Skeletal muscle tissue (tissue), 4 donors: Measurements from ENCODE around the gene NDUFA5. TPM values are rescaled to one million over a fixed set of nuclear protein-coding genes. Genes with fewer than 3 reads are reported as not detected.

Source experiments
- H3K27ac ChIP-seq: one replicate; pipeline ENCODE4 v1.7.0; 2013; ENCODE audit warnings: mild to moderate bottlenecking, low read depth, low read length, inconsistent platforms
- H3K27me3 ChIP-seq, 3 donors: one replicate each; pipeline ENCODE4 v1.7.0; 2013; ENCODE audit warnings: low read length in 3 of 3; ENCODE audit not compliant: control insufficient read depth in 3 of 3, insufficient read depth in 3 of 3
- H3K36me3 ChIP-seq, 3 donors: one replicate each; pipeline ENCODE4 v1.7.0; 2013; ENCODE audit warnings: low read length in 3 of 3; ENCODE audit not compliant: control insufficient read depth in 3 of 3, insufficient read depth in 3 of 3
- H3K4me1 ChIP-seq, 3 donors: one replicate each; pipeline ENCODE4 v1.7.0; 2013; ENCODE audit warnings: low read length in 3 of 3, mild to moderate bottlenecking in 3 of 3; ENCODE audit not compliant: control insufficient read depth in 3 of 3, insufficient read depth in 3 of 3
- H3K4me3 ChIP-seq, 3 donors: one replicate each; pipeline ENCODE4 v1.7.0; 2013; ENCODE audit warnings: low read length in 3 of 3
- H3K9ac ChIP-seq, 3 donors: one replicate each; pipeline ENCODE4 v1.7.0; 2013; ENCODE audit warnings: low read length in 3 of 3, mild to moderate bottlenecking in 3 of 3, moderate library complexity in 2 of 3, low read depth in 1 of 3
- H3K9me3 ChIP-seq, 3 donors: one replicate each; pipeline ENCODE4 v1.7.0; 2013; ENCODE audit warnings: low read length in 3 of 3; ENCODE audit not compliant: control insufficient read depth in 3 of 3
- total RNA-seq: library from RNA; depleted of rRNA; stranded (reverse); fragments of >200 nt; gene quantifications from one replicate; pipeline ENCODE4 v1.2.3, GENCODE V29; 2014
- donor health status: Osteomylitis.

NDUFA5 gene
- total RNA-seq, 1 donor from 2014 or later, result 39.1 TPM

- Histone ChIP-seq H3K9ac (peak overlapping the region in 1 of 3 donors; percentile 40), H3K4me3 (peak overlapping the region in 1 of 3 donors; percentile 37), H3K27ac (no peak overlapping the region), H3K4me1 (peaks cover 2 to 4% (median 3%) of the 10 kb centered on the region in 3 donors), H3K9me3 (no peaks in the 10 kb centered on the region), H3K27me3 (no peaks in the 10 kb centered on the region), H3K36me3 (no peaks in the 10 kb centered on the region)
Observed at GRCh38 chr7:123581162-123581459, 23.5 kb upstream of the NDUFA5 start.

- Histone ChIP-seq H3K27ac (no peak overlapping the region), H3K9ac (peak overlapping the region in 1 of 3 donors; percentile 40), H3K36me3 (no peaks in the 10 kb centered on the region), H3K4me1 (peaks cover 2 to 4% (median 3%) of the 10 kb centered on the region in 3 donors), H3K27me3 (no peaks in the 10 kb centered on the region), H3K9me3 (no peaks in the 10 kb centered on the region), H3K4me3 (peak overlapping the region in 1 of 3 donors; percentile 37)
Observed at GRCh38 chr7:123580406-123581161, 23.0 kb upstream of the NDUFA5 start.

GRCh38 chr7:123579416-123579815 is 21.8 kb upstream of the NDUFA5 start:
- H3K9me3 ChIP-seq, result no peaks in the 10 kb centered on the region
- H3K27me3 ChIP-seq, result no peaks in the 10 kb centered on the region
- H3K4me3 ChIP-seq, result no peak overlapping the region
- no peaks in the 10 kb centered on the region for H3K36me3 ChIP-seq
- no peak overlapping the region for H3K27ac ChIP-seq
- H3K4me1 ChIP-seq, result peaks cover 2 to 4% (median 3%) of the 10 kb centered on the region in 3 donors
- H3K9ac ChIP-seq, result no peak overlapping the region

- H3K9me3 ChIP-seq, result no peaks in the 10 kb centered on the region
- no peak overlapping the region for H3K27ac ChIP-seq
- no peaks in the 10 kb centered on the region for H3K4me1 ChIP-seq
- no peaks in the 10 kb centered on the region for H3K27me3 ChIP-seq
- H3K9ac ChIP-seq, result no peak overlapping the region
- H3K36me3 ChIP-seq, result no peaks in the 10 kb centered on the region
- no peak overlapping the region for H3K4me3 ChIP-seq
Observed at GRCh38 chr7:123573896-123574467, 16.4 kb upstream of the NDUFA5 start.

GRCh38 chr7:123573341-123573740 is 15.7 kb upstream of the NDUFA5 start:
- Histone ChIP-seq H3K4me3 (no peak overlapping the region), H3K36me3 (no peaks in the 10 kb centered on the region), H3K27ac (no peak overlapping the region), H3K9me3 (no peaks in the 10 kb centered on the region), H3K4me1 (no peaks in the 10 kb centered on the region), H3K27me3 (no peaks in the 10 kb centered on the region), H3K9ac (peak overlapping the region in 1 of 3 donors; percentile 9)

- Histone ChIP-seq H3K36me3 (no peaks in the 10 kb centered on the region), H3K4me1 (no peaks in the 10 kb centered on the region), H3K9me3 (no peaks in the 10 kb centered on the region), H3K4me3 (no peak overlapping the region), H3K27me3 (no peaks in the 10 kb centered on the region), H3K9ac (no peak overlapping the region), H3K27ac (no peak overlapping the region)
Observed at GRCh38 chr7:123571684-123572083, 14.1 kb upstream of the NDUFA5 start.

GRCh38 chr7:123571187-123571586 is 13.6 kb upstream of the NDUFA5 start:
- H3K27ac ChIP-seq, result no peak overlapping the region
- H3K4me3 ChIP-seq, result no peak overlapping the region
- H3K9me3 ChIP-seq, result no peaks in the 10 kb centered on the region
- no peaks in the 10 kb centered on the region for H3K4me1 ChIP-seq
- no peak overlapping the region for H3K9ac ChIP-seq
- H3K36me3 ChIP-seq, result no peaks in the 10 kb centered on the region
- H3K27me3 ChIP-seq, result no peaks in the 10 kb centered on the region

- H3K9ac ChIP-seq, result no peak overlapping the region
- H3K27me3 ChIP-seq, result no peaks in the 10 kb centered on the region
- no peaks in the 10 kb centered on the region for H3K4me1 ChIP-seq
- H3K27ac ChIP-seq, result no peak overlapping the region
- H3K4me3 ChIP-seq, result no peak overlapping the region
- no peaks in the 10 kb centered on the region for H3K9me3 ChIP-seq
- H3K36me3 ChIP-seq, result no peaks in the 10 kb centered on the region
Observed at GRCh38 chr7:123570390-123571182, 13.0 kb upstream of the NDUFA5 start.

- Histone ChIP-seq H3K27ac (no peak overlapping the region), H3K4me1 (no peaks in the 10 kb centered on the region), H3K9me3 (no peaks in the 10 kb centered on the region), H3K36me3 (no peaks in the 10 kb centered on the region), H3K9ac (no peak overlapping the region), H3K4me3 (no peak overlapping the region), H3K27me3 (no peaks in the 10 kb centered on the region)
Observed at GRCh38 chr7:123569352-123570010, 11.9 kb upstream of the NDUFA5 start.
